DOHH2 (cell line): ENCODE results near the gene ITGA11.
"Not testable (repeated sequence)": the region's sequence is repeated elsewhere in the genome, so short reads cannot be mapped to it uniquely, and the experiment has no call there.

Experiments used
- H3F3A ChIP-seq: fragments of 200-600 bp; sonication (generic), shearing (Covaris generic); 2 replicates; pipeline ENCODE4 v1.6.0; 2016; ENCODE audit warnings: antibody characterized with exemption, mild to moderate bottlenecking; ENCODE audit not compliant: control insufficient read depth, insufficient read depth
- H3K27ac ChIP-seq: fragments of 200-600 bp; sonication (generic); 2 replicates; pipeline ENCODE4 v1.5.1; 2014; ENCODE audit warnings: low read depth, mild to moderate bottlenecking, low read length, moderate library complexity
- H3K27me3 ChIP-seq: fragments of 200-600 bp; sonication (generic); 2 replicates; pipeline ENCODE4 v1.6.1; 2014; ENCODE audit warnings: mild to moderate bottlenecking, low read length, mixed read lengths; ENCODE audit not compliant: control insufficient read depth
- H3K36me3 ChIP-seq: fragments of 200-600 bp; sonication (generic); 2 replicates; pipeline ENCODE4 v1.6.1; 2014; ENCODE audit warnings: mild to moderate bottlenecking, low read length, moderate library complexity, mixed read lengths; ENCODE audit not compliant: control insufficient read depth
- H3K4me1 ChIP-seq: fragments of 200-600 bp; sonication (generic); 2 replicates; pipeline ENCODE4 v1.6.1; 2014; ENCODE audit warnings: mild to moderate bottlenecking, low read length, mixed read lengths; ENCODE audit not compliant: control insufficient read depth
- H3K4me2 ChIP-seq: fragments of 200-600 bp; sonication (generic); 2 replicates; pipeline ENCODE4 v1.6.0; 2014; ENCODE audit warnings: mild to moderate bottlenecking, low read length, moderate library complexity
- H3K4me3 ChIP-seq: fragments of 200-600 bp; sonication (generic); 2 replicates; pipeline ENCODE4 v1.5.1; 2014; ENCODE audit warnings: mild to moderate bottlenecking, low read length, mixed read lengths
- H3K79me2 ChIP-seq: fragments of 200-600 bp; sonication (generic); 2 replicates; pipeline ENCODE4 v1.6.1; 2014; ENCODE audit warnings: mild to moderate bottlenecking, low read length, mixed read lengths; ENCODE audit not compliant: control insufficient read depth
- H3K9me2 ChIP-seq: fragments of 200-600 bp; sonication (generic); replicated peaks from 2 replicates; pipeline ENCODE4 v1.6.1; 2014; ENCODE audit warnings: mild to moderate bottlenecking, low read length, mixed read lengths; ENCODE audit not compliant: control insufficient read depth
- H3K9me3 ChIP-seq: fragments of 200-600 bp; sonication (generic); 2 replicates; pipeline ENCODE4 v1.6.1; 2014; ENCODE audit warnings: antibody characterized with exemption, low read length, mixed read lengths; ENCODE audit not compliant: control insufficient read depth, insufficient read depth
- H4K20me1 ChIP-seq: fragments of 200-600 bp; sonication (generic); 2 replicates; pipeline ENCODE4 v1.6.0; 2014; ENCODE audit warnings: low read depth, mild to moderate bottlenecking, antibody characterized with exemption, low read length, moderate library complexity; ENCODE audit not compliant: control insufficient read depth, insufficient read depth
- EZH2phosphoT487 ChIP-seq: fragments of 200-600 bp; sonication (generic); IDR thresholded peaks from 2 replicates; pipeline ENCODE4 v1.6.1; 2017; ENCODE audit warnings: borderline replicate concordance, mild to moderate bottlenecking, antibody characterized with exemption, low read length, moderate library complexity, mixed read lengths
- TF ChIP-seq, protein P1 (sequence below): fragments of 200-600 bp; sonication (generic); IDR thresholded peaks from one replicate; pipeline ENCODE4 v1.5.1; 2014; ENCODE audit warnings: antibody characterized with exemption, mild to moderate bottlenecking, low read depth, low read length; ENCODE audit not compliant: poor library complexity, severe bottlenecking

The ITGA11 gene

DNA sequence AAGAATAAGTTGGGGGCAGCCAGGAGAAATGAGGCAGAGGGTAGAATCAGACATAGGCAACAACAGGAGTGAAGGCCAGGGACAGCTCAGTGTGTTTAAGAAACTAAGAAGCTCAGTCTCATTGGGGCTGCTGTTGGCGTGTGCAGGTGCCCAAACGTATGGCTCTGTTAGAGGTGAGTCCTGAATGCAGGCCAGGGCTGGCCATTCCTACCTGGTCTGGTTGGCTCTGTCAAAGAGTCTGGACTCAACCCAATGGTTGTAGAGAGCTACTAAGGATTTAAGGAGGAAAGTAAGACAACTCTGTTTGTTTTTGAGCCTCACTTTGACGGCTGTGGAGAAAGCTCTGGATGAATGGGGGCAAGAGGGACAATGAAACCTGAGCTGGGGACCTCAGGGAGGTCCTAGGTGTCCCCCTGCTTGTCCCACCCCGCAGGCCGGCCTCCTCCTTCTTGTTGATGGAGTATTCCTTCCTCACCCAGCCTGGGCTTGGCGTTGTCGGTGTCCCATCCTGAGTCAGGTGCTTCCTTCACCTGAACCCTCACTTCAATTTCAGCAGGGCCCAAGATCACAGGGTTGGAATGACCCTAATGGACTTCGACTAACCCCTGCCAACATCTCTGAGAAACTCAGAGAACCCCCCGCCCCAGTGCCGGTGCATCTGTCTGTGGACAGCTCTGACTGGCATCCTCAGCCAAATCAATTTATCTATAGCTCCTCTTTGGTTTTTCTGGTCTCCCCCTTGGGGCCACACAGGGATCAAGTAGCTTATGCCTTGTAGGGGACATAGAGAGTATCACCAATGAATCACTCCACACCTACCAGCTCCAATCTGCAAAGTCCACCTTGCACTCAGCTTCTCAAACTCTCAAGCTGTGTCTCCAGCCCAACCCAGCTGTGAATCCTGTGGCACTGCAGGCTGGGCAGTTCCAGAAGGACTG lies 8.3 kb downstream of the ITGA11 start:
- Histone ChIP-seq H3K4me2 (no peak overlapping the region), H3K4me1 (no peaks in the 10 kb centered on the region)

DNA sequence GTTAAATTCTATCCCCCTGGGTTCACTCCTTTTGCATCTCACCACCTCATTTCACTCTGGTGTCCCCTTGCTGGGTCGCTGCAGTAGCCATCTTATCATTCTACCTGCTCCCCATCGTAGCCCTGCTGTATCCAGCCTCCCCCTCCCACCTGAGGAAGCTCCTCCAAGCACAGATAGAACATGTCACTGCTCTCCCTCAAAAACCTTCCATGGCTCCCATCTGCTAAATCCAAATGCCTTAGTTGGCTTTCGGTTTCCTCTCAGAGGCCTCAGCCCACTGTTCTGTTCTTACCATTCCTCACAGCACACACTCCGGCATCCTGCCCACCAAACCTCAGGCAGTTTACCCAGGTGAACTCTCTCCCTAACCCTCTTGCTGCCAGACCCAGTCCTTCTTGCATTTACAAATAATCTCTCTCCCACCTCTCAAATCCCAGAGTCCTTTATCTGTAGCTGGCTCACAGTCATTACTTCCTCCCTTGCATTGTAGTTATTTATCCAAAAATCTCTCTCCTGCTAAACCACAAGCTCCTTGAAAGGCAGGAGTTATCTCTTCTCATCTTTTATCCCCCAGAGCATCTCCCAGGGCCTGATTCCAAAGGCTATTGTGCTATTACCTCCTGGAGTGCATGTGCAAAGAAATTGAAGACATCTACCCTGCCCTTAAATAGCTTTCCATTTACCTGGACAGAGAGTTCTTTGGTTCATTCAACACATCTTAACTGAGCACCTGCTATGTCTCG lies 9.4 kb downstream of the ITGA11 start:
- not testable (repeated sequence) for H3K4me2 ChIP-seq, H3K27ac ChIP-seq, H3K79me2 ChIP-seq, H3K27me3 ChIP-seq, H3K9me3 ChIP-seq, H3F3A ChIP-seq, H4K20me1 ChIP-seq, H3K36me3 ChIP-seq, H3K9me2 ChIP-seq, H3K4me3 ChIP-seq, H3K4me1 ChIP-seq

More for the DNA sequence above, 8.3 kb downstream of the ITGA11 start:
- Histone ChIP-seq H3F3A (no peaks in the 10 kb centered on the region), H3K9me3 (no peaks in the 10 kb centered on the region), H3K79me2 (no peaks in the 10 kb centered on the region), H3K9me2 (no peaks in the 10 kb centered on the region), H3K36me3 (no peaks in the 10 kb centered on the region), H3K4me3 (no peak overlapping the region), H4K20me1 (no peaks in the 10 kb centered on the region), H3K27ac (no peak overlapping the region), H3K27me3 (peaks cover 3% of the 10 kb centered on the region; the same call in 1 of the 2 replicates)
- no peak for TF ChIP-seq EZH2phosphoT487
- TF ChIP-seq, protein P1, sequence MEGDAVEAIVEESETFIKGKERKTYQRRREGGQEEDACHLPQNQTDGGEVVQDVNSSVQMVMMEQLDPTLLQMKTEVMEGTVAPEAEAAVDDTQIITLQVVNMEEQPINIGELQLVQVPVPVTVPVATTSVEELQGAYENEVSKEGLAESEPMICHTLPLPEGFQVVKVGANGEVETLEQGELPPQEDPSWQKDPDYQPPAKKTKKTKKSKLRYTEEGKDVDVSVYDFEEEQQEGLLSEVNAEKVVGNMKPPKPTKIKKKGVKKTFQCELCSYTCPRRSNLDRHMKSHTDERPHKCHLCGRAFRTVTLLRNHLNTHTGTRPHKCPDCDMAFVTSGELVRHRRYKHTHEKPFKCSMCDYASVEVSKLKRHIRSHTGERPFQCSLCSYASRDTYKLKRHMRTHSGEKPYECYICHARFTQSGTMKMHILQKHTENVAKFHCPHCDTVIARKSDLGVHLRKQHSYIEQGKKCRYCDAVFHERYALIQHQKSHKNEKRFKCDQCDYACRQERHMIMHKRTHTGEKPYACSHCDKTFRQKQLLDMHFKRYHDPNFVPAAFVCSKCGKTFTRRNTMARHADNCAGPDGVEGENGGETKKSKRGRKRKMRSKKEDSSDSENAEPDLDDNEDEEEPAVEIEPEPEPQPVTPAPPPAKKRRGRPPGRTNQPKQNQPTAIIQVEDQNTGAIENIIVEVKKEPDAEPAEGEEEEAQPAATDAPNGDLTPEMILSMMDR: no peak

DNA sequence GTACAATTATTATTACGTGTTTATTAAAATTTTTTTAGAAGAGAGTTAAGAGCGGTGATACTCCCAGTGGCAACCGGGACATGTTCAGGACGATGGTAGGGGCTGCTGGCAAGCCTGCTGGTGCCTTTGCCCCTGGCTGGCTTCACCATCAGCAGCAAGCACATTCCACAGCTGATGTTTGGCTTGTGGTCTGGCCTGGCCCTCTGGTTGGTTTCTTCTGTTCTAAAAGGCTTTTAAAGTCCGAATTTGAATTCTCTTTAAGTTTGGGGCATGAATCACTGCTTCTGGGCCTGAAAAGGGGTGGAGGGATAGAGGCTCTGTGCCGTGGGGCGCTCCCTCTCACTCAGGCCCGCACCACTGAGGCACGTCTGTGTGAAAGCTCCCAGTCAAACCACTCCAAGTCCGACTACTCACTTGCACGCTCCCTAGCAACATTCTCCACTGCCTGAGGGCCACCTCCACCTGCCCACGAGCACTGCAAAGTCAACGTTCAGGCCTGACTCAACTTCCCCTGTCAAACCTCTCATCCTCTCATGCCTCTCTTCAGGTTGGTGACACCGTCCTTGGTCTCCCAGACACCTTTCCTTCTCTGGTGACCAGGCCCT lies 10.1 kb downstream of the ITGA11 start:
- Histone ChIP-seq H3K27ac (no peak overlapping the region), H3K9me2 (no peaks in the 10 kb centered on the region), H3K9me3 (no peaks in the 10 kb centered on the region), H3K4me3 (no peak overlapping the region), H4K20me1 (no peaks in the 10 kb centered on the region), H3K4me2 (no peak overlapping the region), H3F3A (no peaks in the 10 kb centered on the region), H3K27me3 (peaks cover 3% of the 10 kb centered on the region; the same call in 1 of the 2 replicates), H3K36me3 (no peaks in the 10 kb centered on the region), H3K79me2 (no peaks in the 10 kb centered on the region), H3K4me1 (no peaks in the 10 kb centered on the region)
- TF ChIP-seq EZH2phosphoT487: no peak
- TF ChIP-seq, protein P1: no peak
